Neutrophil (primary cell): ENCODE measurements around the gene DESI1.

Experiments used
- H3K27ac ChIP-seq: fragments of 200-600 bp; sonication (generic); 2 replicates; pipeline ENCODE4 v1.5.1; 2016; ENCODE audit warnings: mild to moderate bottlenecking, moderate library complexity
- H3K27me3 ChIP-seq: fragments of 200-600 bp; sonication (generic); 2 replicates; pipeline ENCODE4 v1.6.0; 2016; ENCODE audit warnings: mild to moderate bottlenecking
- H3K36me3 ChIP-seq: fragments of 200-600 bp; sonication (generic); 2 replicates; pipeline ENCODE4 v1.5.1; 2017
- H3K4me1 ChIP-seq, 2 experiments: fragments of 200-600 bp in 1 of 2; sonication (generic) in 1 of 2; 1 replicate in 1 of 2; 2 replicates in 1 of 2; pipeline versions ENCODE4 v1.5.1 to v1.6.1; 2013 to 2016; ENCODE audit warnings: low read depth in 1 of 2, low read length in 1 of 2, mild to moderate bottlenecking in 1 of 2, moderate library complexity in 1 of 2; ENCODE audit not compliant: control insufficient read depth in 1 of 2, insufficient read depth in 1 of 2
- H3K4me3 ChIP-seq, 2 experiments: fragments of 200-600 bp in 1 of 2; sonication (generic) in 1 of 2; 1 replicate in 1 of 2; 2 replicates in 1 of 2; pipeline ENCODE4 v1.5.1; 2013 to 2016; ENCODE audit warnings: low read depth in 1 of 2, low read length in 1 of 2, mild to moderate bottlenecking in 1 of 2, moderate library complexity in 1 of 2
- H3K9me3 ChIP-seq: fragments of 200-600 bp; sonication (generic); 2 replicates; pipeline ENCODE4 v1.5.1; 2016
- TF ChIP-seq, protein P1 (sequence below): fragments of 200-600 bp; sonication (generic); IDR thresholded peaks from 2 replicates; pipeline ENCODE4 v1.5.1; 2016; ENCODE audit warnings: antibody characterized with exemption

Gene DESI1

DNA sequence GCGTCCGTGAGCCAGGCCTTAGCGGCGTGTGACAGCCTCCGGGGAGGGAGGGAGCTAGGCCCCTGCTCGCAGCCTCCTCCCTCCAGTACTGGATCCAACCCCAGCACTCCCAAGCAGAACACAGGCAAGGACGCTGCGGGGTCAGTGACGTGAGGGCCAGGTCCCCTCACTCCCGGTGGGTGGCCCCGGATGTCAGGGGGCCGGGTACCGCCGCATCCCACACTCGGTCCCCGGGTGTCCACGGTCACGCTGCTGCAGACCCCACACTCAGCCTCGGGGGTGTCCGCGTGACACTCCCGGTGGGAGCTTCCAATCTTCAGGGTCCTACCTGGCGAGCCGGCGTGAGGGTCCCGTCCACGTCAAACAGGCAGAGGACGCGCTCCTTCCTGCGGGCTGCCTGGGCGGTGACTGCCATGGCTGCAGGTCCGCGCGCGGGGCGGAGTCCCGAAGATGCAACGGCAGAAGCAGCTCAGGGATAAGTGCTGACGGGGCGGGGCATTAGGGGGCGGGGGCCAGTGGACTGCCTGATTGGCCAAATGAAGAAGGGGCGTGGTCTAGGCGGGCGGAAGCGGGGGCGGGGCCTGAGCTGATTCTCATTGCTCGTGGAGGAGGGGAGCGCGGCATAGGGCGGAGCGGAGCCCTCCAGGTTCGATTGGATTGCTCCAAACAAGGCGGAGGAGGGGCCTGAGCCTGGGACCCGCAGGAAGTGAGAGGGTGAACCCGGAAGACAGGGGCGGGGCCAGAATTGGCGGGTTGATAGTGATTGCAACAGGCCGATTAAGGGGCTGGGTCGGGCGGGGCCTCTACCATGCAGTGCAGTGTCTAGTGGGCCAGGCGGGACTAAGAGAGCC lies 31.2 kb downstream of the DESI1 start, which contains the start of gene PMM1:
TSS of gene PMM1 (minus strand) at position 450 of the 851 bp plus-strand sequence. CDS start at position 415, 35 bp downstream.
- TF ChIP-seq, protein P1, sequence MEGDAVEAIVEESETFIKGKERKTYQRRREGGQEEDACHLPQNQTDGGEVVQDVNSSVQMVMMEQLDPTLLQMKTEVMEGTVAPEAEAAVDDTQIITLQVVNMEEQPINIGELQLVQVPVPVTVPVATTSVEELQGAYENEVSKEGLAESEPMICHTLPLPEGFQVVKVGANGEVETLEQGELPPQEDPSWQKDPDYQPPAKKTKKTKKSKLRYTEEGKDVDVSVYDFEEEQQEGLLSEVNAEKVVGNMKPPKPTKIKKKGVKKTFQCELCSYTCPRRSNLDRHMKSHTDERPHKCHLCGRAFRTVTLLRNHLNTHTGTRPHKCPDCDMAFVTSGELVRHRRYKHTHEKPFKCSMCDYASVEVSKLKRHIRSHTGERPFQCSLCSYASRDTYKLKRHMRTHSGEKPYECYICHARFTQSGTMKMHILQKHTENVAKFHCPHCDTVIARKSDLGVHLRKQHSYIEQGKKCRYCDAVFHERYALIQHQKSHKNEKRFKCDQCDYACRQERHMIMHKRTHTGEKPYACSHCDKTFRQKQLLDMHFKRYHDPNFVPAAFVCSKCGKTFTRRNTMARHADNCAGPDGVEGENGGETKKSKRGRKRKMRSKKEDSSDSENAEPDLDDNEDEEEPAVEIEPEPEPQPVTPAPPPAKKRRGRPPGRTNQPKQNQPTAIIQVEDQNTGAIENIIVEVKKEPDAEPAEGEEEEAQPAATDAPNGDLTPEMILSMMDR = no peak

DNA sequence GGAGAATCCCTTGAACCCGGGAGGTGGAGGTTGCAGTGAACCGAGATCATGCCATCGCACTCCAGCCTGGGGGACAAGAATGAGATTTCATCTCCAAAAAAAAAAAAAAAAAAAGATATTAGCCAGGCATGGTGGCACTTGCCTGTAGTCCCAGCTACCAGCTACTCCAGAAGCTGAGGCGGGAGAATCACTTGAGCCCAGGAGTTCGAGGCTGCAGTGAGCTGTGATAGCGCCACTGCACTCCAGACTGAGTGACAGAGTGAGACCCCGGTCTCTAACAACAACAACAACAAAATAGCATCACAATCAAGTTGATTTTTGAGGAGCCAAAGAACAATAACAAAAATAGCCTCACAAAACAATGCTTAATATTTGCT lies 33.5 kb downstream of the DESI1 start:
- Histone ChIP-seq H3K9me3 (no peaks in the 10 kb centered on the region), H3K27ac (no peak overlapping the region), H3K4me3 (no peak overlapping the region), H3K4me1 (peaks cover 15 to 18% of the 10 kb centered on the region in 2 experiments), H3K27me3 (no peaks in the 10 kb centered on the region), H3K36me3 (peaks cover 32% of the 10 kb centered on the region)
- TF ChIP-seq, protein P1 = no peak

More for the DNA sequence above, 31.2 kb downstream of the DESI1 start, which contains the start of gene PMM1:
- Histone ChIP-seq H3K9me3 (no peaks in the 10 kb centered on the region), H3K4me1 (peaks cover 15 to 18% of the 10 kb centered on the region in 2 experiments), H3K27me3 (no peaks in the 10 kb centered on the region), H3K4me3 (peak within 1 kb of the TSS; percentile 89 to 96), H3K27ac (peak within 1 kb of the TSS; percentile 81), H3K36me3 (peaks cover 9% of the 10 kb centered on the region)

DNA sequence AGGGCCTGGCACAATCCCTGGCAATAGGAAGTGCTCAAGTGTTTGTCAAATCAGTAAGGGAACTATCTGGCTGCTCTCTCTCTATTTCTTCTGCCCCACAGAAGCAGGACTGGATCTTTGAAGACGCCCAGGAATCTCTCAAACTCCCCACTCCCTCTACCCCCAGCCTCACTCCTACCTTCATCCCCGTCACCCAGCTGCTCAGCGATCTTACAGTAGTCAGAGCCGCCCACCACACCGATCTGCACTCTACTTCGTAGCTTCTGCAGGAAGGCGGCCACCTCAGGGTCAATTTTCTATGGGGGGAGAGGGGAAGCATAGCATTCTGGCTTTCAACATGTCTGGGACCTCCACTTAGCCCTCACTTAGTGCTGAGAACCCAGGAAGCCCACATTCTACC lies 34.9 kb downstream of the DESI1 start:
- TF ChIP-seq, protein P1 = no peak
- peaks cover 44% of the 10 kb centered on the region for H3K36me3 ChIP-seq
- H3K4me3 ChIP-seq = no peak overlapping the region

DNA sequence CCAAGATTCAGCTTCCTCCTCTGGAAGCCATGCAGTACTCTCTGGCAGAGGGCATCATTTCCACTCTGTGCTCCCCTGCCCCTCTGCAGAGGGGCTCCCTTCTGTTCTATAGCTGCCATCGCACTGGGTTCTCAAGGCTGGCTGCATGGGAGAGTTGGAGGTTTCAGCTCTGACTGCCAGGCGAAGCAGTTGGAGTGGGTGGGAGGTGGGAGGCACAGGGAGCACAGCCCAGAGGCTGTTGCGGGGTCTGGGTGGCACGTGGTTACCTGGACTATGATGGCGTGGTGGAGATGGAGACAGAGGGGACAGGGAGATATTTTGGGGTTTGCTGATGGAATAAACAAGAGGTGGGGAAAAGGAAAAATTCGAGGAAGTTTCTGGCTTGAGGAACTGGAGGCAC lies 36.0 kb downstream of the DESI1 start:
- Histone ChIP-seq H3K36me3 (peaks cover 54% of the 10 kb centered on the region), H3K27me3 (no peaks in the 10 kb centered on the region), H3K4me1 (peaks cover 12 to 15% of the 10 kb centered on the region in 2 experiments), H3K4me3 (no peak overlapping the region), H3K9me3 (no peaks in the 10 kb centered on the region), H3K27ac (no peak overlapping the region)
- TF ChIP-seq, protein P1 = no peak

More for the DNA sequence above, 34.9 kb downstream of the DESI1 start:
- Histone ChIP-seq H3K27me3 (no peaks in the 10 kb centered on the region), H3K4me1 (peaks cover 15 to 18% of the 10 kb centered on the region in 2 experiments), H3K9me3 (no peaks in the 10 kb centered on the region), H3K27ac (no peak overlapping the region)

DNA sequence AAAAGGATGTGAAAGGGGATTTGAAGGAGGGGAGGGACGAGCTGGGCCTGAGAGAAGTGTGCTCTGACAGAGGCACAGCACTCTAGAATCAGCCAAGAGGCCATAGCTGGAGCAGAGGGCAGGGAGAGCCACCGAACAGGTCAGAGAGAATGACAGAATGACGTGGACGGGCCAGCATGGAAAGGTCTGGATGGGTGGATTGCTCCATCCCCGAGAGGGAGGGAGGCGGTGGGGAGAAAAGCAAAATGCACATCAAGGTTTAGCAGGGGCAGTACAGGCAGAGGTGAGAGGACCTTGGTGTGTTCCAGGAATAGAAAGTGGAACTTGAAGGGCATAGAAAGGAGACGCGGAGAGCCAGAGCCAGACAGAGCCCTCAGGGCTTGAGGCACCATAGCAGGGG lies 38.1 kb downstream of the DESI1 start:
- TF ChIP-seq, protein P1 = no peak
- no peaks in the 10 kb centered on the region for H3K27me3 ChIP-seq
- no peaks in the 10 kb centered on the region for H3K9me3 ChIP-seq
- H3K4me3 ChIP-seq = no peak overlapping the region
- peaks cover 76% of the 10 kb centered on the region for H3K36me3 ChIP-seq
- no peaks in the 10 kb centered on the region for H3K4me1 ChIP-seq
- H3K27ac ChIP-seq = no peak overlapping the region
